Measurements from ENCODE around the gene USF3.

The USF3 gene

DNA sequence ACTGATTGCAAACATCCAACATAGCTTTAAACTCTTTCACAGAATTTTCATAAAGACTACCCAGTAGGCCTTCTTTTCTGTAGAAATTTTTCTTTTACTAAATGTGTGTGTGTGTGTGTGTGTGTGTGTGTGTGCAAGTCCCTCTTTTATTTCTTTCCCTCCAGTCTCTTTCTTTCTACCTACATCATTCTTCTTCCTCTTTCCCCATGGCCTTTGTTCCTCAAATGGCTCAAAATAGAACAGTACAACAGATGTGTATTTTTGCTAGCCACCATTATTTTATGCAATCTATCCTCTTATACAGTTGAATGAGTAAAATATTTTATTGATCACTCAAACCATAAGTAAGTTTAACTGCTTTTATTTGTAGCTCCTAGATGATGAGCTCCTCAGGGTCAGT is 76.4 kb downstream of the USF3 start:
- no peak for FAIRE-seq
- no peak for DNase-seq (ENCODE audit: insufficient read length, low spot score)

- DNase-seq (ENCODE audit: insufficient read length, low spot score) = no peak
- FAIRE-seq = no peak
Observed at GRCh38 chr3:113617726-113618125, 78.7 kb downstream of the USF3 start.

GRCh38 chr3:113615976-113616375 is 80.5 kb downstream of the USF3 start:
- FAIRE-seq (no peak), DNase-seq (ENCODE audit: insufficient read length, low spot score) (no peak)

GRCh38 chr3:113614402-113614801 is 82.0 kb downstream of the USF3 start:
- no peak for FAIRE-seq

GRCh38 chr3:113607219-113607596 is 89.2 kb downstream of the USF3 start:
- FAIRE-seq = no peak
- no peak for DNase-seq (ENCODE audit: insufficient read length, low spot score)

More at GRCh38 chr3:113614402-113614801, 82.0 kb downstream of the USF3 start:
- DNase-seq (ENCODE audit: insufficient read length, low spot score) = no peak

- FAIRE-seq (no peak), DNase-seq (ENCODE audit: insufficient read length, low spot score) (no peak)
Observed at GRCh38 chr3:113606539-113607218, 89.8 kb downstream of the USF3 start.

GRCh38 chr3:113602836-113603235 is 93.6 kb downstream of the USF3 start:
- DNase-seq (ENCODE audit: insufficient read length, low spot score) = no peak
- no peak for FAIRE-seq

DNA sequence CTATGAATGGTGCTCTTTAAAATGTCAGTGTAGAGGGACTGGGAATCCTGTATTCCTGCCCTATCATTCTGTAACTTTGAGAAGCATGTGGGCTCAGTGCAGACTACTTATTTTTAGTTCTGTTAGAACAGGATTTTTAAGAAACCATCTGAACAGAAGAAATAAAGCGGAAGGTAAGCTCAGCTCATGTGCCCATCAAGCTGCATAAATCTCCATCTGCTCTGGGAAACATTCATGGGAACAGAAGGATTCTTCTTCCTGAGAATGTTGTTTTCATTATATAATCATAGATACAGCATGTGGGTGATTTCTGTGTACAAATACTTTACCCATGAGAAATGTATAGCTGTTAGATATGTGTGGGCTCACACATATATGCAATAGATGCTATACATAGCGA is 94.2 kb downstream of the USF3 start:
- no peak for FAIRE-seq
- no peak for DNase-seq (ENCODE audit: insufficient read length, low spot score)

GRCh38 chr3:113601240-113601639 is 95.2 kb downstream of the USF3 start:
- DNase-seq (ENCODE audit: insufficient read length, low spot score) (no peak), FAIRE-seq (no peak)

DNA sequence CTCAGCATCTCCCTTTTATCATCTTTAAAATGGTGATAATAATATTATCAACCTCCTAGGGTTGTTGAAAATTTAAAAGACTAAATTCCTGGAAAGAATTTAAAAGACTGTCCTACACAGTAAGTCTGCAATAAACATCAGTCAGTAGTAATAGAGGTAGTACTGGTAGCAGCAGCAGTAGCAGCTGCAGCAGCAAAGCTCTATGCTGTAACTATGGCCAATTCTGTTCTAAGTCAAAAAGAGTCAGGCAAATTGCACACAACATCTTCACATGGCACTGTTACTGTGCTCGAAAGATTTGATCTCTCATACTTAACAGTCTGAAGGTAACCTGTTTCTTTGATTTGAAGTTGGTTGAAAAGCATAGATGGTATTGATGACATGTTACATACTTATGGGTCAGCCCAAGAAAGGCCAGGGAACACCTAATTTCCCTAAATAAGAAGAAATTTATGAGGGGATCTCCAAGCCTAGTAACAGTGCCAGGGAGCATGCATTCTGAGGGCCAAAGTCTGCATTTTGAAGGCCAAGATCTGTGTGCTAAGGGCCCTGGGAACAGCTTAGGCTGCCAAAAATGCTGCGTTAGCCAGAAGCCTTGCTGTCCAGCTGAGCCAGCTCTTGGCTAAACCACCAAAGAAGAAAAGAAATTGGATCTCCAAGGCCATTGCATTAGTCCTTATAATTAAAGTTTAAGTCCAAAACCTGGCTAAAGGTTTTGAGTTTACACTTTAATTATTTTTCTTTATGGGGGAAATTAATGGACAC is 95.8 kb downstream of the USF3 start:
- FAIRE-seq (no peak), DNase-seq (ENCODE audit: insufficient read length, low spot score) (no peak)
